Naive thymus-derived CD8-positive, alpha-beta T cell (primary cell): Measurements from ENCODE around the gene TBC1D23. TPM values are rescaled to one million over a fixed set of nuclear protein-coding genes. Genes with fewer than 3 reads are reported as not detected.
A peak's percentile ranks its signal among the peaks of the same experiment; 100 is the strongest.

ENCODE experiments used
- ATAC-seq, 2 donors: fragments of 150-1000 bp; cut with Tn5 transposase in 1 of 2; sonication (Bioruptor Pico), chemical (Tn5 transposase) in 1 of 2; 1 replicate in 1 of 2; 2 replicates in 1 of 2; pipeline ENCODE4 v1.10.0; 2021; ENCODE audit warnings: mild to moderate bottlenecking in 2 of 2, moderate library complexity in 2 of 2
- POLR2A ChIA-PET: fragments of 350-600 bp; sonication (Branson Sonifier 250); formaldehyde crosslinking; loops from one replicate; lab custom pipeline; 2021; ENCODE audit warnings: antibody characterized with exemption; lab: Charles Lee
- DNase-seq, 10 donors: peaks; one replicate each; pipeline versions ENCODE4 v3.0.0 to v3.0.0-alpha.2; 2020 to 2022
- H3K27ac Mint-ChIP-seq, 10 donors: one replicate each; pipeline ENCODE4 v1.8.0; 2020 to 2022; ENCODE audit warnings: mild to moderate bottlenecking in 10 of 10, mixed read lengths in 10 of 10, moderate library complexity in 4 of 10, inconsistent platforms in 1 of 10
- H3K27me3 Mint-ChIP-seq, 5 donors: one replicate each; pipeline ENCODE4 v1.8.0; 2021 to 2022; ENCODE audit warnings: mixed read lengths in 5 of 5
- H3K36me3 Mint-ChIP-seq, 3 donors: one replicate each; pipeline ENCODE4 v1.8.0; 2020 to 2022; ENCODE audit warnings: mixed read lengths in 3 of 3, mild to moderate bottlenecking in 2 of 3, inconsistent platforms in 1 of 3
- H3K4me1 Mint-ChIP-seq, 4 donors: one replicate each; pipeline ENCODE4 v1.8.0; 2021 to 2022; ENCODE audit warnings: mixed read lengths in 4 of 4
- H3K4me3 Mint-ChIP-seq, 10 donors: one replicate each; pipeline ENCODE4 v1.8.0; 2020 to 2022; ENCODE audit warnings: mild to moderate bottlenecking in 10 of 10, mixed read lengths in 10 of 10, moderate library complexity in 6 of 10, inconsistent platforms in 1 of 10
- H3K9me3 Mint-ChIP-seq, 9 donors: one replicate each; pipeline ENCODE4 v1.8.0; 2020 to 2022; ENCODE audit warnings: mixed read lengths in 9 of 9, mild to moderate bottlenecking in 3 of 9, inconsistent platforms in 1 of 9, moderate library complexity in 1 of 9
- polyA plus RNA-seq, 3 donors: library from polyadenylated mRNA; unstranded; fragments of 300-500 nt; fragmentation: Illumina TruSeq; gene quantifications; one replicate each; pipeline ENCODE4 v1.2.3, GENCODE V29; 2021
- total RNA-seq, 8 experiments: library from RNA in 2 of 8; stranded (reverse) in 2 of 8; gene quantifications; one replicate each; pipeline ENCODE4 v1.2.3 and lab custom pipeline; 2021 to 2026

The TBC1D23 gene
- total and polyA plus RNA-seq, 5 experiments from 2014 or later, result 12.7 to 35.9 (median 17.1) TPM

DNA sequence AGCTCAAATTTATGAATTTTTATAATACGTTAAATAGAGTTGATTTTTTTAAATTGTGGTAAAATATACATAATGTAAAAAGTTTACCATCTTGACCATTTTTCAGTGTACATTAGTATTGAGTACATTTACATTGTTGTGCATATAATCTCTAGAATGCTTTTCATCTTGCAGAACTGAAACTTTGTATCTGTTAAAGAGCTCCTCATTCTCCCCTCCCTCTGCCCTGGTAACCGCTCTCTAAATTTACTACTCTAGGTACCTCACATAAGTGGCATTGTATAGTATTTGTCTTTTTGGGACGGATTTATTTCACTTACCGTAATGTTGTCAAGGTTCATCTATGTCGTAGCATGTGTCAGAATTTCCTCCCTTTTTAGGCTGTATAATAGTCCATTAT is 13.6 kb downstream of the TBC1D23 start:
- no peak for ATAC-seq
- Mint-ChIP-seq H3K36me3 (peaks cover 0 to 6% (median 4%) of the 10 kb centered on the region in 3 donors), H3K9me3 (no peaks in the 10 kb centered on the region), H3K27ac (no peak overlapping the region), H3K4me3 (no peak overlapping the region), H3K27me3 (no peaks in the 10 kb centered on the region), H3K4me1 (peaks cover 30 to 57% (median 53%) of the 10 kb centered on the region in 4 donors)
- DNase-seq, result no peak
- POLR2A ChIA-PET, result no interaction called here

DNA sequence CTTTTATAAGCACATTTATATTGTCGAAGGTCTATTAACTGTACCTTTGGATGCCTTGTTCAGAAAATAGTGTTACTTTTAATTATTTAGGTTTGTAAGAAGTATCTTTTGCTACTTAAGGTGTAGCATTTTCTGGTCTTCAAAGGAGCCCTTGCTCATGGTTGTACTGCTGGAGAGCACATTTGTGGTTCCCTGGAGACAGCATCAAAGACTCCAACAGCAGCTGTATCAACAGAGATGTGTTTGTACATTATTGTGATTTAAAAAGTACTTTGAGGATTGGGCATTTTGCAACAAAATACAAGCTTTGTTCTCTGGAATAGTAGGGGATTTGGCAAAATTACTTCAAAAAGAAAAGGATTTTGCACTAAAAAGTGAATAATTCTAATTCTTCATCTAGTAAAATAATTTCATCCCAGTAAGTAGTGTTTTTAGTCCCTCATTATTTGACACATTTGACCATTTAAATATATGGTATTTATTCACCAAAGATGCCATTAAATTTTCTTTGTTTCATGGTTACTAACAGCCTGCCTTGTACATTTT is 16.5 kb downstream of the TBC1D23 start:
- Mint-ChIP-seq H3K36me3 (peaks cover 0 to 30% (median 5%) of the 10 kb centered on the region in 3 donors), H3K4me1 (peaks cover 16 to 38% (median 32%) of the 10 kb centered on the region in 4 donors), H3K27me3 (no peaks in the 10 kb centered on the region), H3K9me3 (no peaks in the 10 kb centered on the region), H3K4me3 (no peak overlapping the region), H3K27ac (peak overlapping the region in 2 of 10 donors; percentile 11 to 19)
- no peak for ATAC-seq
- POLR2A ChIA-PET, result no interaction called here
- no peak for DNase-seq

DNA sequence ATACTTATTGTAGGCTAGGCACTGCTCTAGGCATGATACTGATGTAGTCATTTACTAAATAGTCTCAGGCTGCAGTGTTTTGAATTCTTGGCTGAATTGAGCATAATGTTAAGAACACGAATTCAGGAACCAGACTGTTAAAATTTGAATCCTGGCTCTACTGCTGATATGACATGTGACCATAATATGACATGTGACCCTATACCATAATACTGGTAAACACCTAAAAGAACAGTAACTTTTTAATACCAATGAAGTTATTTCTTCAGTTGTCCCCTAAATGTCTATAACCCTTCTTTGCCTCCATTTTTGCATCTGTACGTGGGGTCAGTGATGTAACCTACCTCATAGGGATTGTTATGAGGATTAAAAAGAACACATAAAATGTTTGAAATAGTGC is 18.1 kb downstream of the TBC1D23 start:
- Mint-ChIP-seq H3K27ac (no peak overlapping the region), H3K36me3 (peaks cover 0 to 43% (median 5%) of the 10 kb centered on the region in 3 donors), H3K9me3 (no peaks in the 10 kb centered on the region), H3K4me1 (peaks cover 10 to 31% (median 23%) of the 10 kb centered on the region in 4 donors), H3K4me3 (no peak overlapping the region), H3K27me3 (no peaks in the 10 kb centered on the region)
- POLR2A ChIA-PET, result no interaction called here
- ATAC-seq (no peak), DNase-seq (no peak)

DNA sequence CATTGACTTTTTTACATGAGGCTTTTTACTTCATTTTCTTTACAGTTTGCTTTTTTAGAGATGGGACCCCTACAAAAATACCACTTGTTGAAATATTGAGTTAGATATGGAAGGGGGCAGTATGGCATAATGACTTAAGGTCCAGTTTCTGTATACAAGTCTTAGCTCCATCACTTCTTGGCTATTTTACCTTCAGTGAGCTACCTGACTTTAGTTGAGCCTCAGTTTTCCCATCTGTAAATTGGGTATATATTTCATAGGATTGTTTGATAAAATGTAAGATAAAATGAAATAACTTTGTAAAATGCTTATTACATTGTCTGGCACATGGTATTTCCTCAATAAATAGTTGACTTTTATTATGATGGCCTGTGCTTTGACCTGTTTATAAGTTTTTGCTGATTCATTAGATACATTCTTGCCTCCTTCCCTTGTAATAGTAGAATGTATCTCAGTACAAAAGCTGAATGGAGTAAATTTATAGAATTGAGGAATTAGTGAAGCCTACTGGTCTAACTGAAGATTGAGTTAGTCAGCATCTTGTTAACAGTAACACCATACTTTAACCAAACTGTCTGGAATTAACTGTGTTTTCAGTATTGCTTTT is 27.6 kb downstream of the TBC1D23 start:
- no peak for ATAC-seq
- peaks cover 4 to 73% (median 20%) of the 10 kb centered on the region in 3 donors for H3K36me3 Mint-ChIP-seq
- H3K4me3 Mint-ChIP-seq, result no peak overlapping the region
- H3K9me3 Mint-ChIP-seq, result no peaks in the 10 kb centered on the region
- DNase-seq, result no peak
- H3K27me3 Mint-ChIP-seq, result no peaks in the 10 kb centered on the region
- H3K4me1 Mint-ChIP-seq, result no peaks in the 10 kb centered on the region
- no peak overlapping the region for H3K27ac Mint-ChIP-seq
- POLR2A ChIA-PET, result no interaction called here

DNA sequence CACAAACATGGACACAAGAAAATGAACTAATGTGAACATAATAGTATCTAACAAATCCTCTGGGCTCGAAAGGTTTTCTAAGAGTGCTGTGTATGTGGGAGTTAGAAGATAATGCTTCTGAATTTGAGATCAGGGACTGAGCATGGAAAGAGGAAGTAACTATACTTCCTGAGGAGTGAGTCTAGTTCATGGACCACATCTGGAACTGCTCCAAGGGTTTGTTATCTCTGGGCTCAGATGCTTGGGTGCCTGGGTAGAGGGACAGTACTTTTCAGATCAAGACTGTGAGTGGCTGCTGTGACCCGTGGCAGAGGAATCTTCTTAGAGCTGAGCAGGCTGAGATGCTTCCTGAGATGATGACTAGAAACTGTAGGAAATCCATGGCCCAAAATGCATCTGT is 28.5 kb downstream of the TBC1D23 start:
- Mint-ChIP-seq H3K27me3 (no peaks in the 10 kb centered on the region), H3K9me3 (no peaks in the 10 kb centered on the region), H3K27ac (peak overlapping the region in 4 of 10 donors; percentile 2 to 74 (median 50)), H3K4me1 (no peaks in the 10 kb centered on the region), H3K4me3 (no peak overlapping the region), H3K36me3 (peaks cover 4 to 71% (median 19%) of the 10 kb centered on the region in 3 donors)
- POLR2A ChIA-PET, result no interaction called here
- no peak for ATAC-seq
- no peak for DNase-seq

DNA sequence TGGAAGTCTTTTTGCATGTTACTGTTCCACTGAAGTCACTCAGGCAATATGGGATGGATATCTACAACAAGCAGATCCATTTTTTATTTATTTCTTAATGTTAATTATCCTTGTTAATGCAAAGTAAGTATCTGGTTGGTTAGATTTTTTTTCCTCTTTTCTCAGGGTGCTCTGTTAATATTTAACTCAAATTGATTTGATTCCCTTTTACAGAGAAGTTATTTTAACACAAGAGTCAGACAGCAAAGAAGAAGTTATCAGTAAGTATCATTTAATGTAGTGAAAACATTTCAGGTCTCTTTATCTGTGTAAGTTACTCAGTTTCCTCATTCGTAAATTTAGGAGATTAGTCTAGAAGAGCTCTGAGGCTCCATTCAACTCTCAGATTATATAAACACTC is 34.3 kb downstream of the TBC1D23 start:
- Mint-ChIP-seq H3K9me3 (no peaks in the 10 kb centered on the region), H3K27me3 (no peaks in the 10 kb centered on the region), H3K36me3 (peaks cover 0 to 77% (median 15%) of the 10 kb centered on the region in 3 donors), H3K27ac (no peak overlapping the region), H3K4me1 (no peaks in the 10 kb centered on the region), H3K4me3 (no peak overlapping the region)
- POLR2A ChIA-PET, result no interaction called here
- ATAC-seq, result no peak
- no peak for DNase-seq

DNA sequence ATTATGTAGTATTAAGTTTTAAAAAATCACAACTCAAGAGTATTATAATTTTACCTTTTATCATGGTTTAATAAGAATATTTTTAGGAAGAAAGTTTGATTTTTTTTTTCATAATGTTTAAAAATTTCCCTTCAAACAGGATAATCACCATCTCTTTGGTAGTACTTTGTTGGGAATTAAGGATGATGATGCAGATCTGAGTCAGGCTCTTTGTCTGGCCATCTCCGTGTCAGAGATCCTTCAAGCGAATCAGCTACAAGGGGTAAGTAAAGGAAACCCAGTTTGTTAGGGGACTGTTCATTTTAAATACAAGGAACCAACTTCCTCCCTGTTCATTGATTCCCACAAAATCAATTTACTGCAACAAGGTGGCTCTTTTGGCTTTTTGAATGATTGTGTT is 37.0 kb downstream of the TBC1D23 start:
- Mint-ChIP-seq H3K4me1 (no peaks in the 10 kb centered on the region), H3K27ac (no peak overlapping the region), H3K27me3 (no peaks in the 10 kb centered on the region), H3K4me3 (no peak overlapping the region), H3K9me3 (no peaks in the 10 kb centered on the region), H3K36me3 (peaks cover 0 to 83% (median 14%) of the 10 kb centered on the region in 3 donors)
- POLR2A ChIA-PET, result no interaction called here
- ATAC-seq (no peak), DNase-seq (no peak)

DNA sequence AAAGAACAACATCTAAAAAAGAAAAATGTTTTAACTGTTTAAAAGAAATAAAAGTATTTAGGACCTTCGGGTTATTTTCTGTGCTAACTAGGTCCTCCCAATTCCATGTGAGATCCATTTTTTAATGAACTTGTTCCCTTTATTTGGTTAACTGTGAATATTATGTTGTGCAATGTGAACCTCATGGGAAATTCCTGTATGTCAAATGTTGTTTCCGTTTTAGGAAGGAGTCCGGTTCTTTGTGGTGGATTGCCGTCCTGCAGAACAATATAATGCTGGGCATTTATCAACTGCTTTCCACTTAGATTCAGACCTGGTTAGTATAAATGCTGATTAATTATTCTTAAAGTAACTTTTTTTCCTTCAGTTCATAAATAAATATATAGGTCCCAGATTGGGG is 38.2 kb downstream of the TBC1D23 start:
- DNase-seq (no peak), ATAC-seq (no peak)
- Mint-ChIP-seq H3K4me1 (no peaks in the 10 kb centered on the region), H3K36me3 (peaks cover 0 to 86% (median 16%) of the 10 kb centered on the region in 3 donors), H3K4me3 (no peak overlapping the region), H3K27me3 (no peaks in the 10 kb centered on the region), H3K9me3 (no peaks in the 10 kb centered on the region), H3K27ac (no peak overlapping the region)
- POLR2A ChIA-PET, result no interaction called here

DNA sequence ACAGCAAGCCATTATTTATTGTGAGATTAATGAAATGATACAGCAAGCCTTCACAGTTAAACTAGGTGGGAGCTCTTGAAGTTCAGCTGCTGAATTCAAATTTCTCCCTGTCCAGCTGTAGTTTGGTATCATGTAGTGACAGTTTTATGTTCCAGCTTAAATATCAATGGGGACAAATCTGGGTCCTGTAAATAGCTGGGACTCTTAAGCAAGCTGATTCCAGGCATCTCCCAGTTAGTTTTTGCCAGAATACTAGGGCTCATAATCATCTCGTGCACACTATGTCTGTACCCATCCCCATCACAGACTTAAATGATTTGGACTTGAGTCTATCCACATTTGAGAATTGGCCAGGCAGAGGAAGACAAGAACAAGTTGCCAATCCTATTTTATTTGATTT is 45.9 kb downstream of the TBC1D23 start:
- POLR2A ChIA-PET, result no interaction called here
- no peak for ATAC-seq
- H3K27ac Mint-ChIP-seq, result no peak overlapping the region
- no peaks in the 10 kb centered on the region for H3K27me3 Mint-ChIP-seq
- DNase-seq, result no peak
- peaks cover 0 to 83% (median 5%) of the 10 kb centered on the region in 3 donors for H3K36me3 Mint-ChIP-seq
- H3K9me3 Mint-ChIP-seq, result no peaks in the 10 kb centered on the region
- no peak overlapping the region for H3K4me3 Mint-ChIP-seq
- no peaks in the 10 kb centered on the region for H3K4me1 Mint-ChIP-seq

DNA sequence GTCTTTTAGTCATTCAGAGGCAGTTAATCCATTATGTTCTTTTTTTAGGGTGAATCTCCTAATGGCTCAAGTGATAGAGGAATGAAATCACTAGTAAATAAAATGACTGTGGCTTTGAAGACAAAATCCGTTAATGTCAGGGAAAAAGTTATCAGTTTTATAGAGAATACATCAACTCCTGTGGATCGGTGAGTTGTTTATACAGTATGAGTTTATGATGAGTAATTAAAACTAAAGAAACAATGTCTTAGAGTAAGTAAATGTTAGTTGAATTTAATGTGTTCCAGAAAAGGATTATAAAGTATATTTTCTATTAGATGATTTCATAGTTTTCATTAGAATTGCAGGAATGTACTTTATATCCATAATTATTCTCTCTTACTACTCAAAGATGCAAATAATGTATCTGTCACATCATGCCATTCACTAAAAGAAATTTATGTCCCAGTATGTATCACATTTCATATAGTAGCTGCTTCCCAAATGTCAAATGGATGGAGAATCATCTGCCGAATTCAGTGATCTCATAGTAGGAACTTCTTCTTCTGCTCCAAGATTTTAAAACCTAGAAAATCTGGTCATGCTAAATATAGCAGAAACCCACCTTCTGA is 49.7 kb downstream of the TBC1D23 start:
- POLR2A ChIA-PET, result no interaction called here
- Mint-ChIP-seq H3K9me3 (no peaks in the 10 kb centered on the region), H3K27me3 (no peaks in the 10 kb centered on the region), H3K4me3 (no peak overlapping the region), H3K27ac (peak overlapping the region in 2 of 10 donors; percentile 4 to 51), H3K36me3 (peaks cover 0 to 72% (median 5%) of the 10 kb centered on the region in 3 donors), H3K4me1 (no peaks in the 10 kb centered on the region)
- ATAC-seq (no peak), DNase-seq (no peak)

DNA sequence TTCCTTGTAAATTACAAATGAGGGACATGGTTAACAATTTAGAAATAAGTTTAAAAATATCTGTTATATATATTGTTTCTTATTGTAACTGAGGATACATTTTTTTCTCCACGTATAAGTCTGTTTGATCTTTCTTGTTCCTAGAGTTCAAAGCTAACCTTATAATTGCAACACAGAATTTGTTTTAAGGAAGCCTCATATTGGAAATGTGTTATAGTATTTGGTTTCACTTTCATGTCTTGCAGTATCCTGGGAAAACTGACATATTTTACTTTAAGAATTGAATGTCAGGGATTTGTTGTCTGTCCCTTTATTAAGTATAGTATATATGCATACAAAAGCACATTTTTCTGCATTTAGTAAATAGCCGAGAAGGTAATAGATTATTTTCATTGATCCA is 50.2 kb downstream of the TBC1D23 start:
- ATAC-seq, result no peak
- POLR2A ChIA-PET, result no interaction called here
- H3K36me3 Mint-ChIP-seq, result peaks cover 0 to 70% (median 6%) of the 10 kb centered on the region in 3 donors
- H3K27ac Mint-ChIP-seq, result peak overlapping the region in 1 of 10 donors; percentile 44
- H3K4me3 Mint-ChIP-seq, result no peak overlapping the region
- H3K27me3 Mint-ChIP-seq, result no peaks in the 10 kb centered on the region
- H3K4me1 Mint-ChIP-seq, result no peaks in the 10 kb centered on the region
- no peaks in the 10 kb centered on the region for H3K9me3 Mint-ChIP-seq
- no peak for DNase-seq

DNA sequence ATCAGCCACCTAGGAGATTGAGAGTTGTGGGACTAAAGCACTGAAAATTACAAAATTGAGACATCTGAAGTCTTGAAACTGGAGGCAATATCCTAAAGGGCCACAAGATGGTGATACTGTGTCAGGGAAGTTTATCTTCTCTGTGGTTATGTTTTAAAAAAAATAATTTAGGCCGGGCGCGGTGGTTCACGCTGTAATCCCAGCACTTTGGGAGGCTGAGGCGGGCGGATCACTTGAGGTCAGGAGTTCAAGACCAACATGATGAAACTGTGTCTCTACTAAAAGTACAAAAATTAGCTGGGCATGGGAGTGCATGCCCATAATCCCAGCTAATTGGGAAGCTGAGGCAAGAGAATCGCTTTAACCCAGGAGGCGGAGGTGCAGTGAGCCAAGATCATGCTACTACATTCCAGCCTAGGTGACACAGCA is 55.9 kb downstream of the TBC1D23 start:
- ATAC-seq, result peak; percentile 60 to 67
- peak overlapping the region in 5 of 10 donors; percentile 26 to 77 (median 71) for H3K27ac Mint-ChIP-seq
- H3K4me1 Mint-ChIP-seq, result peaks cover 0 to 7% (median 6%) of the 10 kb centered on the region in 4 donors

DNA sequence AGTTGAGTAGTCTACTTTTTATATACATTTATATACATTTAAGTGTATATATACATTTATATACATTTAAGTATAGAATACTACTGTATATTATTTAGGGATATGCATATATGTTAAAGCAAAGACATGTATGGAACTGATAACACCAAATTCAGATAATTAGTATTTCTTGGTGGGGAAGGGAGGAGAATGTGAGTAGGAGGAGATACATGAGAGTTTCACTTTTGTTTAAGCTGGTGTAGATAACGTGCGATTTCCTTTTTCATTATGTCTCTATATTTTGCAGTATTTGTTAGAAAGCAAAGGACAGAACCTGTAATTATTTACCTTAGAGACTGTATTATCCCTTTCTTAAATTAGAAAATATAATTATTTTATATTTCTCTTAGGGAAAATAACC is 57.1 kb downstream of the TBC1D23 start:
- ATAC-seq (no peak), DNase-seq (no peak)
- POLR2A ChIA-PET, result no interaction called here
- Mint-ChIP-seq H3K4me3 (peak overlapping the region in 1 of 10 donors; percentile 18), H3K9me3 (no peaks in the 10 kb centered on the region), H3K27ac (peak overlapping the region in 1 of 10 donors; percentile 70), H3K4me1 (peaks cover 0 to 7% (median 6%) of the 10 kb centered on the region in 4 donors), H3K36me3 (peaks cover 0 to 49% (median 18%) of the 10 kb centered on the region in 3 donors), H3K27me3 (no peaks in the 10 kb centered on the region)

More for the DNA sequence above, 55.9 kb downstream of the TBC1D23 start:
- POLR2A ChIA-PET, result no interaction called here
- Mint-ChIP-seq H3K9me3 (no peaks in the 10 kb centered on the region), H3K4me3 (peak overlapping the region in 1 of 10 donors; percentile 41), H3K36me3 (peaks cover 0 to 51% (median 18%) of the 10 kb centered on the region in 3 donors), H3K27me3 (no peaks in the 10 kb centered on the region)
- DNase-seq, result peak in 6 of 10 donors; percentile 11 to 52 (median 41)
